ENCODE measurements around the gene RAPGEF1. TPM values are rescaled to one million over a fixed set of nuclear protein-coding genes. Genes with fewer than 3 reads are reported as not detected.

Gene RAPGEF1
- total RNA-seq, 6 experiments from 2014 or later: 22.9 to 53.6 (median 30.2) TPM

DNA sequence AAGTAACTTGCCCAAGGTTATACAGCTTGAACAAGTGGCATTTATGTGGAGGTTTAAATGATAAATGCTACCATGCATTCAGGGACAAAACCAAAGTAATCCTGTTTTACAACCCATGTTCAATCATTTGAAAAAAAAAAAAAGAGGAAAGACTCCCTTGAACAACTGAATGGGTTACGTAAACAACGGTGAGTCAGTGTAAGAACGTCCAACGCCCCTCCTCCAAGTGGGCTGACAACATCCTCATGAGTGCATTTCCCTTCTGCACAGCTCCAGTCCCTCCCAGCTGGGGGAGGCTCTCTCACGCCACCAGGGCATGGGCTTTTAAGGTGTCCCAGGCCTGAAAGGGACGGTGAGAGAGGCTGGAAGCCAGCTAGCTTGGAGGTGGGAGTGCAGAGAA lies 104.6 kb downstream of the RAPGEF1 start:
- Histone ChIP-seq H3K27ac (peak overlapping the region; percentile 36 to 82 (median 49)), H3K9me3 (no peaks in the 10 kb centered on the region), H3K27me3 (no peaks in the 10 kb centered on the region), H3K4me1 (no peaks in the 10 kb centered on the region), H3K4me3 (no peak overlapping the region), H3K36me3 (peaks cover 0 to 9% (median 0%) of the 10 kb centered on the region in 4 donors)
- intact Hi-C loops (cut with DNase I): no loop called here
- ATAC-seq (peak; percentile 85 to 95 (median 92)), DNase-seq (peak in 2 of 3 donors; percentile 79 to 87)
- WGBS (ENCODE audit: insufficient coverage, low coverage, low lambda C conversion rate, missing lambda C conversion rate): 20% methylated on average over 5 of the region's 6 CpGs
- TF ChIP-seq, protein P1, sequence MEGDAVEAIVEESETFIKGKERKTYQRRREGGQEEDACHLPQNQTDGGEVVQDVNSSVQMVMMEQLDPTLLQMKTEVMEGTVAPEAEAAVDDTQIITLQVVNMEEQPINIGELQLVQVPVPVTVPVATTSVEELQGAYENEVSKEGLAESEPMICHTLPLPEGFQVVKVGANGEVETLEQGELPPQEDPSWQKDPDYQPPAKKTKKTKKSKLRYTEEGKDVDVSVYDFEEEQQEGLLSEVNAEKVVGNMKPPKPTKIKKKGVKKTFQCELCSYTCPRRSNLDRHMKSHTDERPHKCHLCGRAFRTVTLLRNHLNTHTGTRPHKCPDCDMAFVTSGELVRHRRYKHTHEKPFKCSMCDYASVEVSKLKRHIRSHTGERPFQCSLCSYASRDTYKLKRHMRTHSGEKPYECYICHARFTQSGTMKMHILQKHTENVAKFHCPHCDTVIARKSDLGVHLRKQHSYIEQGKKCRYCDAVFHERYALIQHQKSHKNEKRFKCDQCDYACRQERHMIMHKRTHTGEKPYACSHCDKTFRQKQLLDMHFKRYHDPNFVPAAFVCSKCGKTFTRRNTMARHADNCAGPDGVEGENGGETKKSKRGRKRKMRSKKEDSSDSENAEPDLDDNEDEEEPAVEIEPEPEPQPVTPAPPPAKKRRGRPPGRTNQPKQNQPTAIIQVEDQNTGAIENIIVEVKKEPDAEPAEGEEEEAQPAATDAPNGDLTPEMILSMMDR (IDR thresholded peaks at IDR 0.05): no peak
- no peak for TF ChIP-seq POLR2A (IDR thresholded peaks at IDR 0.05)

DNA sequence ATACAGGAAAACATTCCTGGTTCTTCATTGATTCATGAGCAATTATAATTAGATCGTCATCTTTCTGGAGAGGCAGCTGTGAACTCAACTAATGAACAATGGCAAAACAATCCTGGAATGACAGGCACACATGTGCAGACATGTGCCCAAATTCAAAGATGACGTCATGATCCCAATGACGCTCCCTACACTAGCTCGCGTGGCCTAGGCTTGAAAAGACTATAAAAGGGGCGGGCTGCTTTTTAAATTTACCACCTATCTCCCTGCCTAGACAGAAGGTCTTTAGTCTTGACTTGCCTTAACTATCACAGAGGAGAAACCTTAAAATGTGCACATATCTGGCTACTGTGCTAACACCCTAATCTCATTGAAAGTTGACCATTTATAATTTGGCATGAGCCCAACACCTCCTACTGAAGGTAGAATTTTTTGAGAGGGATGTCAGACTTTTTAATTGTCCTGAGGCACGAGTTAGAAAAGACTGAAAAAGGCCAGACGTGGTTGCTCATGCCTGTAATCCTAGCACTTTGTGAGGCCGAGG lies 106.3 kb downstream of the RAPGEF1 start:
- no peak overlapping the region for H3K27ac ChIP-seq
- no peaks in the 10 kb centered on the region for H3K27me3 ChIP-seq
- no peak overlapping the region for H3K4me3 ChIP-seq
- H3K36me3 ChIP-seq: peaks cover 0 to 9% (median 0%) of the 10 kb centered on the region in 4 donors
- H3K9me3 ChIP-seq: no peaks in the 10 kb centered on the region
- intact Hi-C loops (cut with DNase I): no loop called here
- TF ChIP-seq, protein P1 (IDR thresholded peaks at IDR 0.05): no peak
- TF ChIP-seq POLR2A (IDR thresholded peaks at IDR 0.05): no peak
- DNase-seq: no peak
- peaks cover 0 to 5% (median 0%) of the 10 kb centered on the region in 4 donors for H3K4me1 ChIP-seq
- no peak for ATAC-seq
- WGBS (ENCODE audit: insufficient coverage, low coverage, low lambda C conversion rate, missing lambda C conversion rate): 89% methylated on average over 6 of the region's 9 CpGs

DNA sequence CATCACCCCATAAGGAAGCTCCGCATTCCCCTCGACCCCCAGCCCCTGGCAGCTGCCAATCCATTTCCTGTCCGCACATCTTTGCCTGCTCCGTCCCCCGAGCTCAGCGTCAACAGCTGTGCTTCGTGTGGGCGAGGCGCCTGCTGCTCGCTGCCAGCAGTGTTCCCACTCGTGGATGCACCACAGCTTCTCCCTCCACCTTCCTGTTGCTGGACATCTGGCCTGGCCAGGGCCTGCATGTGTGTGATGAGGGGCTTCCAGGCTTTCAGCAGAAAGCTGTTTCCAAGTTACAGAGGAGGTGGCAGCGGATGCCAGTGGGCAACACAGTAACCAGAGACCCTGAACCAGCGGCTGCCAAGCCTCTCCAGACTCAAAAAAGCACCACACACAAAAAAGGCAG lies 108.6 kb downstream of the RAPGEF1 start:
- no peak overlapping the region for H3K4me3 ChIP-seq
- no peak overlapping the region for H3K27ac ChIP-seq
- TF ChIP-seq, protein P1 (IDR thresholded peaks at IDR 0.05): no peak
- TF ChIP-seq POLR2A (IDR thresholded peaks at IDR 0.05): no peak
- H3K4me1 ChIP-seq: peaks cover 0 to 15% (median 2%) of the 10 kb centered on the region in 4 donors
- whole genome bisulfite sequencing (ENCODE audit: insufficient coverage, low coverage, low lambda C conversion rate, missing lambda C conversion rate): 90% methylated on average over 13 of the region's 13 CpGs
- no peaks in the 10 kb centered on the region for H3K27me3 ChIP-seq
- ATAC-seq (no peak), DNase-seq (no peak)
- H3K9me3 ChIP-seq: no peaks in the 10 kb centered on the region
- H3K36me3 ChIP-seq: no peaks in the 10 kb centered on the region
- intact Hi-C loops (cut with DNase I): no loop called here

DNA sequence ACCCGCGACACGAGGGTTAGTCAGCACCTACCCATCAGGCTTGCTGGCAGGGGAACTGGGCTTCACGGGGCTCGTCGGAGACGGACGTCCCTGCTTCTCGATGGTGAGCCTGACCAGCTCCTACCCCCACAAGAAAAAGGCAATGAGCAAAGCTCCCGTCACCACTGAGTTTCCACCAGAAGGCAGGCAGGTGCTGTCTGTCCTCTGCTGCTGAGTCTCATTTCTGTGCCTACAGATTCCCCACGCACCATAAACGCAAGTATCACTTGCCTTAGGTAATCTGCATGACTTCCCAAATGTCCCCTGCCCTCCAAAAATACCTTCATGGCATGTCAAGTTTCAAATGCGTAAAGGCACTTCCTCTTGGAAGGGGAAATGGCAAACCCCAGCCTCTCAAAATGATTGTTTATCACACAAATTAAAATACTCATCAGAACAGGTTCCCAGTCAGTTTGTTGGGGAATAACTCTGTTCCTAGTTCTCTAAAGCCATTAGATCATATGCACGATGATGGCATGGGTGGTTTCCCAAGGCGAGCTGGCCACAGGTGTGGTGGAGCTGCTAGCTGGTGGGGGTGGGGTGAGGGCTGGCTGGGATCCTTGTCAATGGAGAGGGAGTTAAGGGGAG lies 109.6 kb downstream of the RAPGEF1 start:
- H3K36me3 ChIP-seq: peaks cover 0 to 6% (median 1%) of the 10 kb centered on the region in 4 donors
- TF ChIP-seq, protein P1 (IDR thresholded peaks at IDR 0.05): no peak
- no peak for TF ChIP-seq POLR2A (IDR thresholded peaks at IDR 0.05)
- no peaks in the 10 kb centered on the region for H3K27me3 ChIP-seq
- DNase-seq (no peak), ATAC-seq (peak in 1 of 4 donors; percentile 3)
- WGBS (ENCODE audit: insufficient coverage, low coverage, low lambda C conversion rate, missing lambda C conversion rate): 51% methylated on average over 5 of the region's 15 CpGs
- no peak overlapping the region for H3K4me3 ChIP-seq
- H3K9me3 ChIP-seq: no peaks in the 10 kb centered on the region
- peak overlapping the region in 1 of 3 donors; percentile 95 for H3K27ac ChIP-seq
- peaks cover 0 to 22% (median 2%) of the 10 kb centered on the region in 4 donors for H3K4me1 ChIP-seq
- intact Hi-C loops (cut with DNase I): no loop called here
